ENCODE results near the gene SDK2. TPM values are rescaled to one million over a fixed set of nuclear protein-coding genes. Genes with fewer than 3 reads are reported as not detected.

SDK2 gene
- total RNA-seq, 4 donors from 2014 or later, result 1.5 to 7.0 (median 3.7) TPM

DNA sequence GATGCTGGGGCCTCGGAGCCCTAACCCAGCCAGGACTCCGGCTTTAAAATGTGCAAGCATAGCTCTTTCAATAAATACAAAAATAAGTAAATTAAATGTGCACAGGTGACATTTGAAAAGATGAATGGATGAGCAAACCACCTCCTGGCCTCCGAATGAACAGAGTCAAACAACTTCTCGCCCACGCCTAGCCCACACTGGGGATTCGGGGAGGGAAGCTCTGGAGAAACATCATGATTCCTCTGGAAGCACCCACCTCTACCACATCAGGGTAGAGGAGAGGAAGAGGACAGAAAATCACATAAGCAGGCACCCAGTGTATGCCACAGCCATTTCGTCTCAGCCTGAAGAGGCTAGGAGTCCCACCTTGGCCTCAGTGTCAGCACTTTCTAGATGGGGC is 105.8 kb downstream of the SDK2 start:
- no peaks in the 10 kb centered on the region for H3K4me1 ChIP-seq
- 94 to 96% methylated on average over 7 of the region's 7 CpGs for WGBS, 2 donors
- TF ChIP-seq, protein P1, sequence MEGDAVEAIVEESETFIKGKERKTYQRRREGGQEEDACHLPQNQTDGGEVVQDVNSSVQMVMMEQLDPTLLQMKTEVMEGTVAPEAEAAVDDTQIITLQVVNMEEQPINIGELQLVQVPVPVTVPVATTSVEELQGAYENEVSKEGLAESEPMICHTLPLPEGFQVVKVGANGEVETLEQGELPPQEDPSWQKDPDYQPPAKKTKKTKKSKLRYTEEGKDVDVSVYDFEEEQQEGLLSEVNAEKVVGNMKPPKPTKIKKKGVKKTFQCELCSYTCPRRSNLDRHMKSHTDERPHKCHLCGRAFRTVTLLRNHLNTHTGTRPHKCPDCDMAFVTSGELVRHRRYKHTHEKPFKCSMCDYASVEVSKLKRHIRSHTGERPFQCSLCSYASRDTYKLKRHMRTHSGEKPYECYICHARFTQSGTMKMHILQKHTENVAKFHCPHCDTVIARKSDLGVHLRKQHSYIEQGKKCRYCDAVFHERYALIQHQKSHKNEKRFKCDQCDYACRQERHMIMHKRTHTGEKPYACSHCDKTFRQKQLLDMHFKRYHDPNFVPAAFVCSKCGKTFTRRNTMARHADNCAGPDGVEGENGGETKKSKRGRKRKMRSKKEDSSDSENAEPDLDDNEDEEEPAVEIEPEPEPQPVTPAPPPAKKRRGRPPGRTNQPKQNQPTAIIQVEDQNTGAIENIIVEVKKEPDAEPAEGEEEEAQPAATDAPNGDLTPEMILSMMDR (IDR thresholded peaks at IDR 0.05), result no peak
- no peak for TF ChIP-seq POLR2A (IDR thresholded peaks at IDR 0.05)
- no peaks in the 10 kb centered on the region for H3K36me3 ChIP-seq
- H3K27ac ChIP-seq, result no peak overlapping the region
- intact Hi-C loops (cut with DNase I), result no loop called here
- no peak for DNase-seq
- no peaks in the 10 kb centered on the region for H3K27me3 ChIP-seq
- no peak overlapping the region for H3K4me3 ChIP-seq (replicated peaks in 1 of 3)
- no peaks in the 10 kb centered on the region for H3K9me3 ChIP-seq

- intact Hi-C loops (cut with DNase I), result no loop called here
- Histone ChIP-seq H3K4me1 (no peaks in the 10 kb centered on the region), H3K9me3 (no peaks in the 10 kb centered on the region), H3K27ac (no peak overlapping the region), H3K4me3 (replicated peaks in 1 of 3) (no peak overlapping the region), H3K36me3 (no peaks in the 10 kb centered on the region), H3K27me3 (no peaks in the 10 kb centered on the region)
- no peak for DNase-seq
- 68 to 70% methylated on average over 27 to 28 of the region's 28 CpGs for WGBS, 2 donors
- TF ChIP-seq, protein P1 (IDR thresholded peaks at IDR 0.05), result no peak
- no peak for TF ChIP-seq POLR2A (IDR thresholded peaks at IDR 0.05)
Measured at GRCh38 chr17:73536700-73537605, 107.3 kb downstream of the SDK2 start.

GRCh38 chr17:73535746-73536145 is 108.5 kb downstream of the SDK2 start:
- Histone ChIP-seq H3K27ac (no peak overlapping the region), H3K4me1 (no peaks in the 10 kb centered on the region), H3K36me3 (no peaks in the 10 kb centered on the region), H3K9me3 (no peaks in the 10 kb centered on the region), H3K4me3 (replicated peaks in 1 of 3) (no peak overlapping the region), H3K27me3 (no peaks in the 10 kb centered on the region)
- intact Hi-C loops (cut with DNase I), result no loop called here
- no peak for TF ChIP-seq POLR2A (IDR thresholded peaks at IDR 0.05)
- TF ChIP-seq, protein P1 (IDR thresholded peaks at IDR 0.05), result no peak
- no peak for DNase-seq
- 81 to 92% methylated on average over 6 of the region's 6 CpGs for WGBS, 2 donors

- TF ChIP-seq, protein P1 (IDR thresholded peaks at IDR 0.05), result no peak
- TF ChIP-seq POLR2A (IDR thresholded peaks at IDR 0.05), result no peak
- intact Hi-C loops (cut with DNase I), result no loop called here
- H3K36me3 ChIP-seq, result no peaks in the 10 kb centered on the region
- WGBS, 2 donors, result 71 to 80% methylated on average over 10 to 13 of the region's 15 CpGs
- no peaks in the 10 kb centered on the region for H3K4me1 ChIP-seq
- no peak overlapping the region for H3K27ac ChIP-seq
- no peaks in the 10 kb centered on the region for H3K27me3 ChIP-seq
- DNase-seq, result no peak
- H3K9me3 ChIP-seq, result no peaks in the 10 kb centered on the region
- no peak overlapping the region for H3K4me3 ChIP-seq (replicated peaks in 1 of 3)
Measured at GRCh38 chr17:73534209-73534909, 109.9 kb downstream of the SDK2 start.

- no peaks in the 10 kb centered on the region for H3K4me1 ChIP-seq
- H3K4me3 ChIP-seq (replicated peaks in 1 of 3), result no peak overlapping the region
- H3K9me3 ChIP-seq, result no peaks in the 10 kb centered on the region
- 69 to 75% methylated on average over 7 of the region's 7 CpGs for WGBS, 2 donors
- intact Hi-C loops (cut with DNase I), result no loop called here
- no peak overlapping the region for H3K27ac ChIP-seq
- no peak for DNase-seq
- H3K27me3 ChIP-seq, result no peaks in the 10 kb centered on the region
- TF ChIP-seq POLR2A (IDR thresholded peaks at IDR 0.05), result no peak
- TF ChIP-seq, protein P1 (IDR thresholded peaks at IDR 0.05), result no peak
- no peaks in the 10 kb centered on the region for H3K36me3 ChIP-seq
Measured at GRCh38 chr17:73533781-73534180, 110.5 kb downstream of the SDK2 start.

All from thyroid gland (tissue), 4 donors.